Measurements from ENCODE around the gene OR1E1. TPM values are rescaled to one million over a fixed set of nuclear protein-coding genes. Genes with fewer than 3 reads are reported as not detected.
"Not testable (repeated sequence)": the region's sequence is repeated elsewhere in the genome, so short reads cannot be mapped to it uniquely, and the experiment has no call there.

Gene OR1E1
- polyA plus RNA-seq, 4 donors, result not detected

GRCh38 chr17:3411070-3411469 lies 12.9 kb upstream of the OR1E1 start, which contains the start of gene OR3A3:
Gene OR3A3 (plus strand): TSS chr17:3411370.
- DNase-seq, result no peak
- H3K9me3 ChIP-seq (ENCODE audit: control insufficient read depth in 2 of 2, insufficient read depth in 1 of 2, low read depth in 1 of 2, low read length in 1 of 2), result peaks cover 2 to 3% of the 10 kb centered on the region in 2 donors
- WGBS, 3 donors, result 64 to 82% (median 82%) methylated on average over 3 of the region's 3 CpGs
- H3K27ac ChIP-seq (ENCODE audit: low read depth in 1 of 3, low read length in 2 of 3), result no peak within 1 kb of the TSS
- H3K4me3 ChIP-seq (ENCODE audit: low read depth in 1 of 3, low read length in 3 of 3), result no peak within 1 kb of the TSS
- H3K36me3 ChIP-seq (ENCODE audit: control insufficient read depth in 3 of 3, insufficient read depth in 2 of 3, low read depth in 1 of 3, low read length in 3 of 3), result no peaks in the 10 kb centered on the region
- H3K4me1 ChIP-seq (ENCODE audit: control insufficient read depth in 3 of 3, insufficient read depth in 2 of 3, low read depth in 1 of 3, low read length in 2 of 3), result no peaks in the 10 kb centered on the region
- no peaks in the 10 kb centered on the region for H3K27me3 ChIP-seq (ENCODE audit: control insufficient read depth in 3 of 3, insufficient read depth in 3 of 3, low read length in 3 of 3)
- FAIRE-seq, result no peak

- not testable (repeated sequence) for H3K4me3 ChIP-seq (ENCODE audit: low read depth in 1 of 3, low read length in 3 of 3); H3K27me3 ChIP-seq (ENCODE audit: control insufficient read depth in 3 of 3, insufficient read depth in 3 of 3, low read length in 3 of 3); H3K4me1 ChIP-seq (ENCODE audit: control insufficient read depth in 3 of 3, insufficient read depth in 2 of 3, low read depth in 1 of 3, low read length in 2 of 3); DNase-seq; H3K9me3 ChIP-seq (ENCODE audit: control insufficient read depth in 2 of 2, insufficient read depth in 1 of 2, low read depth in 1 of 2, low read length in 1 of 2); FAIRE-seq; H3K27ac ChIP-seq (ENCODE audit: low read depth in 1 of 3, low read length in 2 of 3); H3K36me3 ChIP-seq (ENCODE audit: control insufficient read depth in 3 of 3, insufficient read depth in 2 of 3, low read depth in 1 of 3, low read length in 3 of 3)
- whole genome bisulfite sequencing, 3 donors, result 58 to 83% (median 77%) methylated on average over 1 of the region's 1 CpG
Observed at GRCh38 chr17:3403856-3404255, 5.6 kb upstream of the OR1E1 start.

GRCh38 chr17:3401786-3402185 lies 3.6 kb upstream of the OR1E1 start:
- H3K27me3 ChIP-seq (ENCODE audit: control insufficient read depth in 3 of 3, insufficient read depth in 3 of 3, low read length in 3 of 3), result no peaks in the 10 kb centered on the region
- H3K4me3 ChIP-seq (ENCODE audit: low read depth in 1 of 3, low read length in 3 of 3), result no peak overlapping the region
- DNase-seq (no peak), FAIRE-seq (no peak)
- H3K27ac ChIP-seq (ENCODE audit: low read depth in 1 of 3, low read length in 2 of 3), result no peak overlapping the region
- WGBS, 3 donors, result 53 to 64% (median 53%) methylated on average over 2 of the region's 2 CpGs
- H3K9me3 ChIP-seq (ENCODE audit: control insufficient read depth in 2 of 2, insufficient read depth in 1 of 2, low read depth in 1 of 2, low read length in 1 of 2), result no peaks in the 10 kb centered on the region
- H3K4me1 ChIP-seq (ENCODE audit: control insufficient read depth in 3 of 3, insufficient read depth in 2 of 3, low read depth in 1 of 3, low read length in 2 of 3), result no peaks in the 10 kb centered on the region
- H3K36me3 ChIP-seq (ENCODE audit: control insufficient read depth in 3 of 3, insufficient read depth in 2 of 3, low read depth in 1 of 3, low read length in 3 of 3), result no peaks in the 10 kb centered on the region

GRCh38 chr17:3400055-3400454 lies 1.8 kb upstream of the OR1E1 start:
- Histone ChIP-seq H3K27ac (ENCODE audit: low read depth in 1 of 3, low read length in 2 of 3) (no peak overlapping the region), H3K4me1 (ENCODE audit: control insufficient read depth in 3 of 3, insufficient read depth in 2 of 3, low read depth in 1 of 3, low read length in 2 of 3) (no peaks in the 10 kb centered on the region), H3K27me3 (ENCODE audit: control insufficient read depth in 3 of 3, insufficient read depth in 3 of 3, low read length in 3 of 3) (no peaks in the 10 kb centered on the region), H3K9me3 (ENCODE audit: control insufficient read depth in 2 of 2, insufficient read depth in 1 of 2, low read depth in 1 of 2, low read length in 1 of 2) (no peaks in the 10 kb centered on the region), H3K36me3 (ENCODE audit: control insufficient read depth in 3 of 3, insufficient read depth in 2 of 3, low read depth in 1 of 3, low read length in 3 of 3) (no peaks in the 10 kb centered on the region), H3K4me3 (ENCODE audit: low read depth in 1 of 3, low read length in 3 of 3) (no peak overlapping the region)
- no peak for DNase-seq
- WGBS, 3 donors, result 49 to 61% (median 55%) methylated on average over 6 of the region's 6 CpGs
- FAIRE-seq, result no peak

- H3K36me3 ChIP-seq (ENCODE audit: control insufficient read depth in 3 of 3, insufficient read depth in 2 of 3, low read depth in 1 of 3, low read length in 3 of 3); H3K4me1 ChIP-seq (ENCODE audit: control insufficient read depth in 3 of 3, insufficient read depth in 2 of 3, low read depth in 1 of 3, low read length in 2 of 3); H3K27ac ChIP-seq (ENCODE audit: low read depth in 1 of 3, low read length in 2 of 3); H3K4me3 ChIP-seq (ENCODE audit: low read depth in 1 of 3, low read length in 3 of 3); FAIRE-seq; H3K9me3 ChIP-seq (ENCODE audit: control insufficient read depth in 2 of 2, insufficient read depth in 1 of 2, low read depth in 1 of 2, low read length in 1 of 2); H3K27me3 ChIP-seq (ENCODE audit: control insufficient read depth in 3 of 3, insufficient read depth in 3 of 3, low read length in 3 of 3); DNase-seq: not testable (repeated sequence)
- 45 to 54% (median 49%) methylated on average over 7 of the region's 7 CpGs for WGBS, 3 donors
Observed at GRCh38 chr17:3397801-3398200, 409 bp downstream of the OR1E1 start.

GRCh38 chr17:3389791-3390190 lies 8.4 kb downstream of the OR1E1 start:
- H3K4me1 ChIP-seq (ENCODE audit: control insufficient read depth in 3 of 3, insufficient read depth in 2 of 3, low read depth in 1 of 3, low read length in 2 of 3), result no peaks in the 10 kb centered on the region
- 57 to 73% (median 61%) methylated on average over 4 of the region's 4 CpGs for WGBS, 3 donors
- peaks cover 0 to 4% of the 10 kb centered on the region in 2 donors for H3K9me3 ChIP-seq (ENCODE audit: control insufficient read depth in 2 of 2, insufficient read depth in 1 of 2, low read depth in 1 of 2, low read length in 1 of 2)
- H3K27ac ChIP-seq (ENCODE audit: low read depth in 1 of 3, low read length in 2 of 3), result no peak overlapping the region
- no peak for DNase-seq
- no peak for FAIRE-seq
- H3K36me3 ChIP-seq (ENCODE audit: control insufficient read depth in 3 of 3, insufficient read depth in 2 of 3, low read depth in 1 of 3, low read length in 3 of 3), result no peaks in the 10 kb centered on the region
- H3K4me3 ChIP-seq (ENCODE audit: low read depth in 1 of 3, low read length in 3 of 3), result no peak overlapping the region
- peaks cover 0 to 9% (median 5%) of the 10 kb centered on the region in 3 donors for H3K27me3 ChIP-seq (ENCODE audit: control insufficient read depth in 3 of 3, insufficient read depth in 3 of 3, low read length in 3 of 3)

- no peak for FAIRE-seq
- 32 to 47% (median 45%) methylated on average over 82 to 92 of the region's 92 CpGs for WGBS, 3 donors
Observed at GRCh38 chr17:3385869-3386816, 12.1 kb downstream of the OR1E1 start, which contains the start of gene OR3A2. Gene OR3A2 (minus strand): TSS chr17:3386308.

GRCh38 chr17:3381957-3382356 lies 16.3 kb downstream of the OR1E1 start:
- Histone ChIP-seq H3K4me3 (ENCODE audit: low read depth in 1 of 3, low read length in 3 of 3) (no peak overlapping the region), H3K27me3 (ENCODE audit: control insufficient read depth in 3 of 3, insufficient read depth in 3 of 3, low read length in 3 of 3) (peaks cover 0 to 9% (median 5%) of the 10 kb centered on the region in 3 donors), H3K36me3 (ENCODE audit: control insufficient read depth in 3 of 3, insufficient read depth in 2 of 3, low read depth in 1 of 3, low read length in 3 of 3) (no peaks in the 10 kb centered on the region), H3K9me3 (ENCODE audit: control insufficient read depth in 2 of 2, insufficient read depth in 1 of 2, low read depth in 1 of 2, low read length in 1 of 2) (peaks cover 0 to 6% of the 10 kb centered on the region in 2 donors), H3K4me1 (ENCODE audit: control insufficient read depth in 3 of 3, insufficient read depth in 2 of 3, low read depth in 1 of 3, low read length in 2 of 3) (no peaks in the 10 kb centered on the region), H3K27ac (ENCODE audit: low read depth in 1 of 3, low read length in 2 of 3) (no peak overlapping the region)
- FAIRE-seq (no peak), DNase-seq (no peak)
- 67 to 76% (median 68%) methylated on average over 5 of the region's 5 CpGs for WGBS, 3 donors

More at GRCh38 chr17:3385869-3386816, 12.1 kb downstream of the OR1E1 start, which contains the start of gene OR3A2:
- Histone ChIP-seq H3K9me3 (ENCODE audit: control insufficient read depth in 2 of 2, insufficient read depth in 1 of 2, low read depth in 1 of 2, low read length in 1 of 2) (peaks cover 0 to 4% of the 10 kb centered on the region in 2 donors), H3K4me1 (ENCODE audit: control insufficient read depth in 3 of 3, insufficient read depth in 2 of 3, low read depth in 1 of 3, low read length in 2 of 3) (no peaks in the 10 kb centered on the region), H3K27ac (ENCODE audit: low read depth in 1 of 3, low read length in 2 of 3) (no peak within 1 kb of the TSS), H3K4me3 (ENCODE audit: low read depth in 1 of 3, low read length in 3 of 3) (no peak within 1 kb of the TSS), H3K27me3 (ENCODE audit: control insufficient read depth in 3 of 3, insufficient read depth in 3 of 3, low read length in 3 of 3) (peaks cover 0 to 9% (median 5%) of the 10 kb centered on the region in 3 donors), H3K36me3 (ENCODE audit: control insufficient read depth in 3 of 3, insufficient read depth in 2 of 3, low read depth in 1 of 3, low read length in 3 of 3) (no peaks in the 10 kb centered on the region)
- no peak for DNase-seq

Measured in small intestine (tissue), 7 donors.